ENCODE measurements around the gene COL1A1. TPM values are rescaled to one million over a fixed set of nuclear protein-coding genes. Genes with fewer than 3 reads are reported as not detected.
A peak's percentile ranks its signal among the peaks of the same experiment; 100 is the strongest.

Gene COL1A1
- total and polyA plus RNA-seq, 2 donors from 2014 or later: 9.2 to 142 TPM

DNA sequence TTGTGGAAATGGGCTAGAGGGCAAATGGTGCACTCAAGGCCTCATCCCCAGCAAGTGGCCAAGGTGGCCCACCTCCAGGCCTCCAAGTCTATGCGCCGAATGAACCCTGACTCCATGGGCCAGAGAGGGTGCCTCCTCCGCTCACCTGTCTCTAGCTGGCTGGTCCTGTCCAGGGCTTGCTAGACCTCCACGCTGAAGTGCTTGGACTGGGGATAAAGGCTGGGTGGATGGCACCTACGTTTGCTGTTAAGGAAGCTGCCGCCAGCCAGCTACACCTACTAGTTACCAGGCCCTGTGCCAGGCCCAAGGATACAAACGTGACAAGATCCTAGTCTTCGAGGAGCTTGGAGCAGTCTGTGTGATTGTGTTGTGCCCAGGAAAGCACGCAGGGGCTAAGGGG lies 36.4 kb downstream of the COL1A1 start:
- no peak for FAIRE-seq
- no peak overlapping the region for H3K27ac ChIP-seq (ENCODE audit: low read depth in 2 of 2, low read length in 2 of 2)
- intact Hi-C loops (cut with DNase I): no loop called here
- TF ChIP-seq, protein P1, sequence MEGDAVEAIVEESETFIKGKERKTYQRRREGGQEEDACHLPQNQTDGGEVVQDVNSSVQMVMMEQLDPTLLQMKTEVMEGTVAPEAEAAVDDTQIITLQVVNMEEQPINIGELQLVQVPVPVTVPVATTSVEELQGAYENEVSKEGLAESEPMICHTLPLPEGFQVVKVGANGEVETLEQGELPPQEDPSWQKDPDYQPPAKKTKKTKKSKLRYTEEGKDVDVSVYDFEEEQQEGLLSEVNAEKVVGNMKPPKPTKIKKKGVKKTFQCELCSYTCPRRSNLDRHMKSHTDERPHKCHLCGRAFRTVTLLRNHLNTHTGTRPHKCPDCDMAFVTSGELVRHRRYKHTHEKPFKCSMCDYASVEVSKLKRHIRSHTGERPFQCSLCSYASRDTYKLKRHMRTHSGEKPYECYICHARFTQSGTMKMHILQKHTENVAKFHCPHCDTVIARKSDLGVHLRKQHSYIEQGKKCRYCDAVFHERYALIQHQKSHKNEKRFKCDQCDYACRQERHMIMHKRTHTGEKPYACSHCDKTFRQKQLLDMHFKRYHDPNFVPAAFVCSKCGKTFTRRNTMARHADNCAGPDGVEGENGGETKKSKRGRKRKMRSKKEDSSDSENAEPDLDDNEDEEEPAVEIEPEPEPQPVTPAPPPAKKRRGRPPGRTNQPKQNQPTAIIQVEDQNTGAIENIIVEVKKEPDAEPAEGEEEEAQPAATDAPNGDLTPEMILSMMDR (IDR thresholded peaks at IDR 0.05; ENCODE audit: borderline replicate concordance, extremely low read depth, insufficient read depth): no peak
- no peak overlapping the region for H3K4me3 ChIP-seq (ENCODE audit: low read length in 3 of 3)
- H3K4me1 ChIP-seq (ENCODE audit: control insufficient read depth in 2 of 3, insufficient read depth in 2 of 3, low read depth in 1 of 3, low read length in 3 of 3): peaks cover 0 to 9% (median 6%) of the 10 kb centered on the region in 3 donors
- no peak for DNase-seq
- H3K9ac ChIP-seq (ENCODE audit: low read length in 3 of 3): no peak overlapping the region
- no peaks in the 10 kb centered on the region for H3K9me3 ChIP-seq (ENCODE audit: control insufficient read depth in 2 of 3, insufficient read depth in 1 of 3, low read length in 3 of 3)
- H3K27me3 ChIP-seq (ENCODE audit: control insufficient read depth, insufficient read depth, low read length): no peaks in the 10 kb centered on the region
- no peaks in the 10 kb centered on the region for H3K36me3 ChIP-seq (ENCODE audit: control insufficient read depth in 2 of 3, insufficient read depth in 3 of 3, low read length in 3 of 3)

DNA sequence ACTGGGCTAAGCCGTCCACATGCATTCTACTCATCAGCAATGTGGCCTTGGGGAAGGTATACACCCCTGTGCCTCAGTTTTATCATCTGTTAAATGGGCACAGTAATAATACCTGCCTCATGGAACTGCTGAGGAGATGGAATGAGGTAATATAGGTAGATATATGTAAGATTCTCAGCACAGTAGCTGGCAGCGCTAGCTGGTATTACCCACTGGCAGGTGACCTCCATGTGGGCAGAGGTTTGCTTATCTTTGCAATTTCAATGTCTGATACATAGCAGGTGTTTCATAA lies 36.8 kb downstream of the COL1A1 start:
- H3K36me3 ChIP-seq (ENCODE audit: control insufficient read depth in 2 of 3, insufficient read depth in 3 of 3, low read length in 3 of 3): no peaks in the 10 kb centered on the region
- no peak overlapping the region for H3K27ac ChIP-seq (ENCODE audit: low read depth in 2 of 2, low read length in 2 of 2)
- TF ChIP-seq, protein P1 (IDR thresholded peaks at IDR 0.05; ENCODE audit: borderline replicate concordance, extremely low read depth, insufficient read depth): no peak
- intact Hi-C loops (cut with DNase I): no loop called here
- no peak overlapping the region for H3K9ac ChIP-seq (ENCODE audit: low read length in 3 of 3)
- FAIRE-seq (no peak), DNase-seq (no peak)
- no peaks in the 10 kb centered on the region for H3K27me3 ChIP-seq (ENCODE audit: control insufficient read depth, insufficient read depth, low read length)
- H3K4me1 ChIP-seq (ENCODE audit: control insufficient read depth in 2 of 3, insufficient read depth in 2 of 3, low read depth in 1 of 3, low read length in 3 of 3): peaks cover 0 to 9% (median 6%) of the 10 kb centered on the region in 3 donors
- no peak overlapping the region for H3K4me3 ChIP-seq (ENCODE audit: low read length in 3 of 3)
- H3K9me3 ChIP-seq (ENCODE audit: control insufficient read depth in 2 of 3, insufficient read depth in 1 of 3, low read length in 3 of 3): no peaks in the 10 kb centered on the region

DNA sequence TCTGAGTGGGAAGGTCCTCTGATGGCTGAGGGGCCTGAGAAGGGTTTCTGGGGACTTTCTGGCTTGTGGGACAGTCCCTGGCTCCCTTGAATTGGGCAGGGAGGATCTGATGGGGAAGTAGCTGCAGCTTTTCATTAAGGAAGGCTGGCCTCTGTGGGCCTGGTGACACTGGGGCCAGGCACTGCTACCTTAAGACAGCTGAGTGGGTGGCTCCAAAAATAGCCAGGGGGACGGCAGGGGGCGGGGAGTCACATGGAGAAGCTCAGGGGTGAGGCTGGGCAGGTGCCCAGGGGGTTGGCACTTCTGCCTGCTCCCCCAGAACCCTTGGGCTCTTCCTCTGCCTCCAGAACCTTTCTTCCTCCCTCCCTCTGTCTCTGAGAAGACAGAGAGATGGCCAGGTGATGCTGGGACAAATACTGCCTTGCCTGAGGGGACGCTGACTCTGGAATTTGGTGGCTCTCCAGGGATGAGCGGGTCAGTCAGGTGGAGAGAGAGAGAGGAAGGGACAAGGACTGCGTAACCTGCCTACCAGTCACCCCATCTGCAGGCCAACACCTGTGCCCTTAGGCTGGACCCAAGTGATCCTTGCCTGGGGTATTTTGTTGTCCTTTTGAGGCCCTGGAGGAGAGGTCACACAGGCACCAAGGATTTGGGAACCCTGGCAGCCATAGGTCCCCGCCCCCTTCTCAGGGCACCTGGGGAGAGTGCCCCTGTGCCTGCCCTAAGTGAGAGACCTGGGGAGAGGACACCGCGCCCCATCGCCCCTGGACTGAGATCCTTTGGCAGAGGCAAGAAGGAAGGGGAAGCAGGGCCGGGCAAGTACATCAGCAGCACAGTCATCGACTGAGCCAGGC lies 37.4 kb downstream of the COL1A1 start:
- DNase-seq (peak in 1 of 5 donors; percentile 68), FAIRE-seq (no peak)
- TF ChIP-seq, protein P1 (IDR thresholded peaks at IDR 0.05; ENCODE audit: borderline replicate concordance, extremely low read depth, insufficient read depth): no peak
- intact Hi-C loops (cut with DNase I): no loop called here
- H3K27me3 ChIP-seq (ENCODE audit: control insufficient read depth, insufficient read depth, low read length): no peaks in the 10 kb centered on the region
- H3K4me3 ChIP-seq (ENCODE audit: low read length in 3 of 3): no peak overlapping the region
- H3K4me1 ChIP-seq (ENCODE audit: control insufficient read depth in 2 of 3, insufficient read depth in 2 of 3, low read depth in 1 of 3, low read length in 3 of 3): peaks cover 0 to 9% (median 6%) of the 10 kb centered on the region in 3 donors
- H3K36me3 ChIP-seq (ENCODE audit: control insufficient read depth in 2 of 3, insufficient read depth in 3 of 3, low read length in 3 of 3): no peaks in the 10 kb centered on the region
- H3K9me3 ChIP-seq (ENCODE audit: control insufficient read depth in 2 of 3, insufficient read depth in 1 of 3, low read length in 3 of 3): no peaks in the 10 kb centered on the region
- no peak overlapping the region for H3K27ac ChIP-seq (ENCODE audit: low read depth in 2 of 2, low read length in 2 of 2)
- no peak overlapping the region for H3K9ac ChIP-seq (ENCODE audit: low read length in 3 of 3)
